NCI-H2196 (cell line): ENCODE results near the gene THAP5.

ENCODE experiments used
- DNase-seq: peaks from one replicate; lab custom pipeline; 2025; ENCODE audit not compliant: unreplicated experiment; lab: John Stamatoyannopoulos, UW

Gene THAP5, protein sequence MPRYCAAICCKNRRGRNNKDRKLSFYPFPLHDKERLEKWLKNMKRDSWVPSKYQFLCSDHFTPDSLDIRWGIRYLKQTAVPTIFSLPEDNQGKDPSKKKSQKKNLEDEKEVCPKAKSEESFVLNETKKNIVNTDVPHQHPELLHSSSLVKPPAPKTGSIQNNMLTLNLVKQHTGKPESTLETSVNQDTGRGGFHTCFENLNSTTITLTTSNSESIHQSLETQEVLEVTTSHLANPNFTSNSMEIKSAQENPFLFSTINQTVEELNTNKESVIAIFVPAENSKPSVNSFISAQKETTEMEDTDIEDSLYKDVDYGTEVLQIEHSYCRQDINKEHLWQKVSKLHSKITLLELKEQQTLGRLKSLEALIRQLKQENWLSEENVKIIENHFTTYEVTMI

DNA sequence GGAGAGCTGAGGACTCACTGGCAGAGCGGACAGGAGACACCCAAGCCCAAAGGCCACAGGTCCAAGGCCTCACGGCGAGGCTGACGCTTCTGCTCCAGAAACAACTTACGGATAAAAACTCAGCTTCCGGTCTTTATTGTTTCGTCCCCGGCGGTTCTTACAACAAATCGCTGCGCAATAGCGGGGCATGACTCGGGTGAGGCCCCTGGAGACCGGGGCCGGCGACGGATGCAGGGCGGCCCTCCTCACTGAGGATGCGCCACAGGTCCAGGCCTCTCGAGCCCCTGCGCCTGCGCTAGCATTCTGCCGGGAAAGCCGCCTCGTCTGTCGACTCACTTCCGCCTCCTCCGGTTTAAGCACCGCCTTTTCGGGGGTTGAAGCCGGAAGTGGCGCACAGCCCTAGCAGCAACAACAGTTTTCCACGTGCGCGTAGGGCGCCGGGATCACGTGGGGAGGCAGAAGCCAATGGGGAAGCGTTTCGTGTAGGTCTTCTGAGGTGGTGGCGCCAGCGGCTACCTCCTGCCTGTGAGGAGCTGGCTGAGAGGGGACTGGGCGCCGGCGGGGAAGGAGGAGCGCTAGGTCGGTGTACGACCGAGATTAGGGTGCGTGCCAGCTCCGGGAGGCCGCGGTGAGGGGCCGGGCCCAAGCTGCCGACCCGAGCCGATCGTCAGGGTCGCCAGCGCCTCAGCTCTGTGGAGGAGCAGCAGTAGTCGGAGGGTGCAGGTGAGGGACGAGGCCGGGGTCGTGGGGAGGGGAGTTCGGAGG is at the start of gene THAP5, which contains the start of gene DNAJB9:
Gene THAP5 (minus strand): TSS at position 326 of the 765 bp plus-strand sequence. CDS start 137 bp downstream, at position 189.
Gene DNAJB9 (plus strand): TSS at position 494 of the 765 bp plus-strand sequence. CDS start 1,853 bp downstream, outside the sequence.
- DNase-seq: peak; percentile 100

GRCh38 chr7:108618056-108618455 is 48.5 kb upstream of the THAP5 start:
- DNase-seq: no peak

DNA sequence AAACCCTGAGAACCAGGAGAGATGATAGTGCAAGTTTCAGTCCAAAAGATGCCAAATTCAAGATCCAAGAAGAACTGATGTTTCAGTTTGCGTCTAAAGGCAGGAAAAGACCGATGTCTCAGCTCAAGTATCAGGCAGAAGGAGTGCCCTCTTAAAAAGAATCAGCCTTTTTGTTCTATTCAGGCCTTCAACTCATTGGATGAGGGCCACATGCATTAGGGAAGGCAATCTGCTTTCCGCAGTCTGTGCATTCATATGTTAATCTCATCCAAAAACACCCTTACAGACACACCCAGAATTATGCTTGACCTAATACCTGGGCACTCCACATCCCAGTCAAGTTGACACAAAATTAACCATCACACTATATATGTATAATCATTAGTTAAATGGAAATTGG is 45.4 kb upstream of the THAP5 start:
- DNase-seq: no peak

GRCh38 chr7:108613949-108614381 is 44.5 kb upstream of the THAP5 start:
- DNase-seq: no peak

- DNase-seq: peak; percentile 76
Measured at GRCh38 chr7:108613147-108613948, 43.8 kb upstream of the THAP5 start.

GRCh38 chr7:108611268-108611667 is 41.8 kb upstream of the THAP5 start:
- no peak for DNase-seq

DNA sequence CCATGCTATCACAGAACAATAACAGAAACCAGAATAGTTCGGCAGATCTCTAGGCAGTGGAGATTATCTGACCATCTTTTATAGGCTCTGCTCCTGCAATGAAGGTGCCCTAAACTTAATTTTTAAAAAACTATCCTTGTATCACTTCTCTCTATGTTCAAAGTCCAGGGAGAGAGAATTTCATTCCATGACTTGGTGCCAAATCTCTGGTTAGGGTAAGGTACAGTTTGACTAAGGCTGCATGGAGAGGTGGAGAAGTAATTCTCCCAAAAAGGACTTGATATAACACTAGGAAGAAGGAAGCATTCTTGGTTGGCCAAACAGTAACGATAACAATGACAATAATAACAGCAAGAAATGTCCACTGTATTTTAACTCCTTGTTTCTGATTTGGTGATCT is 40.1 kb upstream of the THAP5 start:
- DNase-seq: no peak

DNA sequence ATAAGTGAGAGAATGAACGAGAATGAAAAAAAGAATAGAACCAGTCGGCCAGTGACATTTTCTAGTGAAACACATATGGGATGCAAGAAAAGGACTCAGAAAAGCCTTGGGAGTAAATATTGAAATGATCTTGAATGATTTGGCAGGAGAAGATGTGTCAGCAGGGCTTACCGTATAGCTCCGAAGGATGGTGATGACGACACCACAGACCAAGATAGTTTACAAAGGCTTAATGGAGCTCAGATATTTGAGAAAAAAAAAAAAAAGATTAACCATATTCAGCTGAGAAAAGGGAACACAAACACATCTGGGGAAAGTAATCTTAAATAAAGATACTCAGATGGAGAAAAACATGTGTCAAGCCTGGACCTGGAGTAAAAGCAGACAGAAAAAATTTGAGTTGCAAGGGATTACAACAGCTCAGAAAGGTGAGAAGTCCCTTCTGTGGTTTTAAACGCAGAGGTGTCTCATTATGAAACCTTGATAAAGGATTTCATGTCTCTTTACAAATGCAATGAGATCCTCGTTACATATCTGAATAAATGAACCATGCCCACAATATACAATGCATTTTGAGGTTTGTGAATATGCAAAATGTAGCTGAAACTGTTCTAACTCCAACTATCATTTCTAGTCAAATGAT is 36.2 kb upstream of the THAP5 start:
- no peak for DNase-seq

- DNase-seq: no peak
Measured at GRCh38 chr7:108604307-108605077, 35.0 kb upstream of the THAP5 start.

DNA sequence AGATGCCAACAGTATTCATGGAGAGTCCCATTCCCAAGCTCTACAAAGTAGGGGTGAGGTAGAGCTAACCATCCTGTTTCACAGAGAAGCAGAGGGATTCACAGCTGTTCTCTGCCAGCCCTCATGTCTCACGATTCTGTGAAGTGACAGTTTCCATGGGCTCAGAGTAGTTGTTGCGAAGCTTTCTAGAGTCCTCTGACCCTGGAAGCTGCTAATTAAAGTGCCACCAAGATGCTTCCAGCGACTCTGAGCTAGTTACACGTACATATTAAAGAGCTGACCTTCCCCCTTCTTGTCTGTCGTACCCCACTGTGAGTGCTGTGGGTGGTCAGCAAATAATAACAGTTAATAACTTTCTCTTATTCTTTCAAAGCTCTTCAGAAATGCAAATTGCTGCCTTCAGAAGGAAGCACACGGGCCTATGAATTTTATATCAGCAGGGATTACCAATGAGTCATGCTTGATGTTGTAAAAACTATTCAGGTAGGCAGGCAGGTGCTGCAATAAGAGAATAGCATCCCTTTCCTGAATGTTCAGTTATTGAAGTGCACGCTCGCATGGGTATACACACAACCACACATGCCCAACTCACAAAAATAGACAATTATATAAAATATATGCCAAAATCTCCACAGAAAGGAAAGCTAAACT is 34.3 kb upstream of the THAP5 start:
- no peak for DNase-seq

- DNase-seq: no peak
Measured at GRCh38 chr7:108600399-108600798, 30.9 kb upstream of the THAP5 start.

DNA sequence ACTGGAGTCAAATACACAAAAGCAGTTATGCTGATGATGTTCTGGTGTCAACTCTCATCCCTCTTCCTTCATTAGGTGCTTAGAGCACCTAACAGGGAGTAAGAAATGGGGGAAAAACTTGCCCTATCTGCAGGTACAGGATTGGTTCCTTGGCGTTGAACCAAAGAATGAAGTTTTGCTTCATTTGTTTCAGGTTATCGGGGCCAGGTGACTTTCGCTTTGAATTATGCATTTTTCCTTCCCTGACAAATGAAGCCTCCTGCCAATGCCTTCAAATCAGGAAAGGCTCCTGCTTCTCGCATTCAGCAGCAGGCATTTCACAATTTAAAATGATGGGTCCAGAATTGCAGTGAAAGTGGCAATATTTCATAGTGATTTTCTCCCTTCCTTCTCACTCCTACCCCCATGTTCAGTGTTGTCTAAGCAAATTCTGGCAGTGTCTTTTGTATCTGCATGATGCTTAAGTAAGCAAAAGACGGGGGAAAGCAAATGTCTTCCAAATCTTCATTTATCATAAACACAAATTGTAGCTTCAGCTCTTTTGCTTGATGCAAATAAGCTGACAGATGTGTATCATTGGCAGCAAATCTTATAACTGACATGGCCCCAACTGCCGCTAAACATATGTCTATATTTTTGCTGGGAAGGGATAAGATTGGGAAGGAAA is 29.5 kb upstream of the THAP5 start:
- no peak for DNase-seq

GRCh38 chr7:108598153-108598552 is 28.6 kb upstream of the THAP5 start:
- peak; percentile 53 for DNase-seq

- DNase-seq: no peak
Measured at GRCh38 chr7:108596560-108596959, 27.1 kb upstream of the THAP5 start.

DNA sequence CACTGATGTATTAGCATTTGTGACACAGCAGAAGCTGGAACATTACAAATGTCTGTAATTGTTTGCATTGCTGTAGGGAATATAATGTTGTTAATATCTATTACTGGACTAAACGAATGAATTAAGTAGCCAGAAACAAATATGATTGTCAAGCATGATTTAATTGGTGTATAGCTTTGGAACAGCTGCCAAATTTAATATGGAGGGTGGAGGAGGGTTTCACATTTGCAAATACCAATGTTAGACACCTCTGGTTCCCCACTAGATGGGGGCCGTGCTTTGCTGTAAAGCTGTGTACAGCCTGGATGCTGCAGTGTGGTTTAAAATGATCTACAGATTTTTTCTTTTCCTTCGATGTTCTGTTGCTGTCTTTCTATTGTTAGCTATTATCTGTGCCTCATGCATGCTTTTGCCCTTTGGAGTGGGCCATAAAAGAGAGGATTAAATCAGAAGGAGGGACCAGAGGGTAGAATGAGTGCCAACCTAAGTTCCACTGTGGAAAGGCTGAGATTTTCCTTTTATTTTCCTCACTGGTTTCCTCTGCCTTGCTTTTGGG is 23.2 kb upstream of the THAP5 start:
- DNase-seq: peak; percentile 50

- no peak for DNase-seq
Measured at GRCh38 chr7:108590606-108591005, 21.1 kb upstream of the THAP5 start.

DNA sequence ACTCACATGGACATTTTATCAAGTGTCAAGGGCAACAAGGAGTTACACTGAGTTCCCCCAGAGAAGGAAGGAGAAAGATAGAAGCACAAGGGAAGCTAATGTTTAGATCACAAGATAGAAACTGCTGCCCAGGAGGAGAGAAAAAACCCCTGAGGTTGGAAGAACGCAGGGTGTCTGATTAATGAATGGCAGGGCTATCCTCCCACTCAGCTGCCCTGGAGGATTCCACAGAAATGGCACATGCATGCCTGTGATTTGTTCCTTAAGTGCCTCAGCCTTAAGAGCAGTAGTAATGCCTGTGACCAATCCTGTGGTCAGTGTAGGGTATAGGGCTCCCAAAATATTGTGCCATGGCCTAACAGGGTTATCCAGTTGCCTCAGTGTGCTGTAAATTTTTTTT is 20.4 kb upstream of the THAP5 start:
- no peak for DNase-seq

DNA sequence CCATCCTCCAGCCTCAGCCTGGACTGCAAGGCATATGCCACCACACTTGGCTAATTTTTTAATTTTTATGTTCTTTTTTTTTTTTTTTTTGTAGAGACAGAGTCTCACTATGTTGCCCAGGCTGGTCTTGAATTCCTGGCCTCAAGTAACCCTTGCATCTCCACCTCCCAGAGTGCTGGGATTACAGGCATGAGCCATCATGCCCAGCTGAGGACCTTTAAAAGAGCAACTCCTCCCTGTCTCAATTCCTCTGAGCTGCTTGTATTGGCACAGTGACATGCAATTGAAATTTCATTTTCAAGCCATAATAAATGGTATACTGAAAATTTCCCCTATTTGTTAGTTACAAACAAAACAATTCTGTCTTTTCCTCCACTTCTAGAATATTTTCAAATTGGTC is 19.7 kb upstream of the THAP5 start:
- DNase-seq: no peak

DNA sequence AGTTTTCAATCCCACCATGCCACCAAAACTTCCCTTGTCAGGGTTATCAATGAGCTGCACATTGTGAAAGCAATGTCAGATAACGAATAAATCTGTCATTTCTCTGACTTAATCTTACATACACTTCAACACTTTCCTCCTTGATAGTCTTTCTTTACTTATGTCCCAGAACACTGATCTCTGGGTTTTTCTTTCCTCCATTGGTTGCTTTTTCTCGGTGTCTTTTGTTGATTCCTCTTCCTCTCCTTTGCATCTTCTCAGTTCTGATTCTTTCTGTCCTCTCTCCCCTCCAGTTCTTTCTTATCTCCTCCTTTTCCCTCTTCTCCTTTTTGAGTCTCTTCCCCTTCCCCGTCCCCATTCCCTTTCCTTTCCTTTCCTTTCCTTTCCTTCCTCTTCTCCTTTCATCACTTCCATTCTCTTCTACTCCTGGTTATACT is 16.8 kb upstream of the THAP5 start:
- DNase-seq: no peak
